Endodermal cell (in vitro differentiated cells): ENCODE results near the gene OR52B2. TPM values are rescaled to one million over a fixed set of nuclear protein-coding genes. Genes with fewer than 3 reads are reported as not detected.

ENCODE experiments used
- DNase-seq: peaks from one replicate; pipeline ENCODE4 v3.0.0-alpha.2; 2017
- H3K27ac ChIP-seq: 2 replicates; pipeline ENCODE4 v1.5.1; 2013; ENCODE audit warnings: mild to moderate bottlenecking, low read depth, low read length, moderate library complexity
- H3K27me3 ChIP-seq: 2 replicates; pipeline ENCODE4 v1.6.1; 2013; ENCODE audit warnings: mild to moderate bottlenecking, low read length, moderate library complexity; ENCODE audit not compliant: insufficient read depth, control insufficient read depth, poor library complexity, severe bottlenecking
- H3K36me3 ChIP-seq: 2 replicates; pipeline ENCODE4 v1.7.0; 2013; ENCODE audit warnings: mild to moderate bottlenecking, low read length, moderate library complexity; ENCODE audit not compliant: control insufficient read depth, insufficient read depth
- H3K4me1 ChIP-seq: one replicate; pipeline ENCODE4 v1.7.0; 2013; ENCODE audit warnings: low read length; ENCODE audit not compliant: control insufficient read depth, insufficient read depth
- H3K4me3 ChIP-seq: 2 replicates; pipeline ENCODE4 v1.5.1; 2013; ENCODE audit warnings: mild to moderate bottlenecking, low read length, moderate library complexity
- H3K9ac ChIP-seq: 2 replicates; pipeline ENCODE4 v1.6.1; 2013; ENCODE audit warnings: mild to moderate bottlenecking, low read length, moderate library complexity; ENCODE audit not compliant: poor library complexity, severe bottlenecking; ENCODE audit errors: extremely low read depth
- H3K9me3 ChIP-seq: 2 replicates; pipeline ENCODE4 v1.6.1; 2013; ENCODE audit warnings: mild to moderate bottlenecking, low read length, moderate library complexity; ENCODE audit not compliant: control insufficient read depth
- H3K27ac Mint-ChIP-seq: 2 replicates; pipeline ENCODE4 v1.8.0; 2020; ENCODE audit warnings: mixed read lengths
- H3K27me3 Mint-ChIP-seq: 2 replicates; pipeline ENCODE4 v1.8.0; 2021; ENCODE audit warnings: mild to moderate bottlenecking, mixed read lengths; ENCODE audit not compliant: insufficient read depth
- H3K36me3 Mint-ChIP-seq: 2 replicates; pipeline ENCODE4 v1.8.0; 2020; ENCODE audit warnings: low read depth, mixed read lengths
- H3K4me1 Mint-ChIP-seq: 2 replicates; pipeline ENCODE4 v1.8.0; 2020; ENCODE audit warnings: mixed read lengths
- H3K4me3 Mint-ChIP-seq: 2 replicates; pipeline ENCODE4 v1.8.0; 2020; ENCODE audit warnings: mild to moderate bottlenecking, moderate library complexity, mixed read lengths
- H3K9me3 Mint-ChIP-seq: 2 replicates; pipeline ENCODE4 v1.8.0; 2020; ENCODE audit warnings: mild to moderate bottlenecking, mixed read lengths
- WGBS, 2 experiments: methylation state at CpG; one replicate each; pipeline versions ENCODE4 v1.1.5 to v1.1.7; 2013; ENCODE audit warnings: missing lambda C conversion rate in 2 of 2, mixed read lengths in 1 of 2; ENCODE audit not compliant: insufficient coverage in 1 of 2, insufficient read length in 1 of 2; 5-methylcytosine and 5-hydroxymethylcytosine counted together
- total RNA-seq, 2 donors: library from RNA; stranded (reverse); fragmentation: NEBNext Ultra II Directional in 1 of 2; extraction: Animal tissue kit (Norgen Biotek cat#: 25700) in 1 of 2; gene quantifications; 2 replicates in 1 of 2; 3 replicates in 1 of 2; pipeline ENCODE4 v1.2.1, GENCODE V29; 2021
- TF ChIP-seq, protein P1 (sequence below): fragments of 200-600 bp; sonication (generic); conservative IDR thresholded peaks from 2 replicates; pipeline ENCODE4 v1.5.0; 2021; ENCODE audit warnings: antibody characterized with exemption, mild to moderate bottlenecking

The OR52B2 gene
- total RNA-seq, 2 donors from 2014 or later: not detected

DNA sequence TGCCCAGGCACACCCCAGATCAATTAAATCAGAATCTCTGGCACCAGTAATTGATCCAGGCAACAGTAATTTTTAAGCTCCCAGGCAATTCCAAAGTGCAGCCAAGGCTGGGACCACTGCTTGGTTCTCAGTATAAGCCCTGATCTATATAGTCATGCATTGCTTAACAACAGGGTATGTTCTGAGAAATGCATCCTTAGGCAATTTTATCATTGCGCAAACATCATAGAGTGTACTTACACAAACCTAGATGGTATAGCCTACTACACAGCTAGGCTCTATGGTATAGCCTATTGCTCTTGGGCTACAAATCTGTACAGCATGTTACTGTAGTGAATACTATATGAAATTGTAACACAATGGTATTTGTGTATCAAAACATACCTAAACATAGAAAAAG, 34.6 kb upstream of the OR52B2 start:
- Mint-ChIP-seq H3K4me1 (no peaks in the 10 kb centered on the region), H3K36me3 (peaks cover 25% of the 10 kb centered on the region), H3K4me3 (no peak overlapping the region), H3K27me3 (no peaks in the 10 kb centered on the region), H3K9me3 (no peaks in the 10 kb centered on the region), H3K27ac (no peak overlapping the region)
- WGBS, 2 experiments: 93 to 100% methylated on average over 1 of the region's 1 CpG
- H3K27ac ChIP-seq: no peak overlapping the region
- TF ChIP-seq, protein P1, sequence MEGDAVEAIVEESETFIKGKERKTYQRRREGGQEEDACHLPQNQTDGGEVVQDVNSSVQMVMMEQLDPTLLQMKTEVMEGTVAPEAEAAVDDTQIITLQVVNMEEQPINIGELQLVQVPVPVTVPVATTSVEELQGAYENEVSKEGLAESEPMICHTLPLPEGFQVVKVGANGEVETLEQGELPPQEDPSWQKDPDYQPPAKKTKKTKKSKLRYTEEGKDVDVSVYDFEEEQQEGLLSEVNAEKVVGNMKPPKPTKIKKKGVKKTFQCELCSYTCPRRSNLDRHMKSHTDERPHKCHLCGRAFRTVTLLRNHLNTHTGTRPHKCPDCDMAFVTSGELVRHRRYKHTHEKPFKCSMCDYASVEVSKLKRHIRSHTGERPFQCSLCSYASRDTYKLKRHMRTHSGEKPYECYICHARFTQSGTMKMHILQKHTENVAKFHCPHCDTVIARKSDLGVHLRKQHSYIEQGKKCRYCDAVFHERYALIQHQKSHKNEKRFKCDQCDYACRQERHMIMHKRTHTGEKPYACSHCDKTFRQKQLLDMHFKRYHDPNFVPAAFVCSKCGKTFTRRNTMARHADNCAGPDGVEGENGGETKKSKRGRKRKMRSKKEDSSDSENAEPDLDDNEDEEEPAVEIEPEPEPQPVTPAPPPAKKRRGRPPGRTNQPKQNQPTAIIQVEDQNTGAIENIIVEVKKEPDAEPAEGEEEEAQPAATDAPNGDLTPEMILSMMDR: no peak
- H3K4me1 ChIP-seq: no peaks in the 10 kb centered on the region
- no peaks in the 10 kb centered on the region for H3K9me3 ChIP-seq
- H3K36me3 ChIP-seq: peaks cover 66% of the 10 kb centered on the region
- no peak overlapping the region for H3K4me3 ChIP-seq
- H3K27me3 ChIP-seq: no peaks in the 10 kb centered on the region
- H3K9ac ChIP-seq: no peak overlapping the region
- no peak for DNase-seq

DNA sequence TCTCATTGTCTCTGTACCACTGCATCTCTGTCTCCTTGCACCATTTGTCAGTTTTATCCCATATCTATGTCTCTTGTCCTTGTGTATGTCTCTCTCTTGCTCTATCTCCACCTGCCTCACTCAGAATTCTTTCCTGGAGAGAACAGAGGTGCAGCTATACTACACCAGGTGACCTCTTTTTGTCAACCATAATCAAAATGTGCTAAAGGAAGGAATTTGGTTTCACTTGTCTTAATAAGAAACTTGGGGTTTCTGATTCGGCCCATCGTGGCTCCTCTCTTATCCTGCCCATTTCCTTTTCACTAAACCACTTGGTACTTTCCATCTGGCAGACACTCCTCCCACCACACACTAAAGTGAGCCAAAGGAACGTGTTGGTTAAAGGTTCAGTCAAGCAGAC, 33.2 kb upstream of the OR52B2 start:
- Histone ChIP-seq H3K27me3 (no peaks in the 10 kb centered on the region), H3K27ac (no peak overlapping the region), H3K4me1 (no peaks in the 10 kb centered on the region), H3K9me3 (no peaks in the 10 kb centered on the region), H3K36me3 (peaks cover 54% of the 10 kb centered on the region), H3K9ac (no peak overlapping the region), H3K4me3 (no peak overlapping the region)
- no peak overlapping the region for H3K4me3 Mint-ChIP-seq
- TF ChIP-seq, protein P1: no peak
- H3K36me3 Mint-ChIP-seq: peaks cover 14% of the 10 kb centered on the region
- H3K9me3 Mint-ChIP-seq: no peaks in the 10 kb centered on the region
- 88 to 95% methylated on average over 1 to 3 of the region's 3 CpGs for WGBS, 2 experiments
- no peak for DNase-seq
- H3K4me1 Mint-ChIP-seq: no peaks in the 10 kb centered on the region
- H3K27me3 Mint-ChIP-seq: no peaks in the 10 kb centered on the region
- H3K27ac Mint-ChIP-seq: no peak overlapping the region

DNA sequence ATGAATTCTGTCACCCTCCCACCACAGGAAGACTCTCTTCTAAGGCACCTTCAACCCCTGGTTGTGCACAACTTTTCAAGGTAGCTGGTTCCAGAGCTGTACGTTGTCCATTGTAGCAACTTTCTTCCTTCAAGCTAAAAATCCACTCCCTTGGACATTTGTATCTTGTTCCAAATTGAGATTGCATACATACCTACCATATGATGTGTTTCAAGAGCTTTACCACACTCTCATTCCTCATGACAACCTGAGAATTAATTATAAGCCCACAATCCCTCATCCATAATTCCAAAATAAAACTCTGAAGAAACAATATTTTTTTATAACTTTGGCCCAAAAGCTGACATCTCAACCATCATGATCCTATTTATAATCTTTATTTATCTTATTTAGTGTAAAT, 31.9 kb upstream of the OR52B2 start:
- Histone ChIP-seq H3K27ac (no peak overlapping the region), H3K4me3 (no peak overlapping the region), H3K9ac (no peak overlapping the region), H3K9me3 (no peaks in the 10 kb centered on the region), H3K36me3 (peaks cover 42% of the 10 kb centered on the region), H3K27me3 (no peaks in the 10 kb centered on the region), H3K4me1 (no peaks in the 10 kb centered on the region)
- TF ChIP-seq, protein P1: no peak
- Mint-ChIP-seq H3K27me3 (no peaks in the 10 kb centered on the region), H3K4me3 (no peak overlapping the region), H3K27ac (no peak overlapping the region), H3K9me3 (no peaks in the 10 kb centered on the region), H3K4me1 (no peaks in the 10 kb centered on the region), H3K36me3 (peaks cover 10% of the 10 kb centered on the region)
- DNase-seq: no peak
- 89 to 92% methylated on average over 1 of the region's 1 CpG for WGBS, 2 experiments
